ENCODE data around the gene PRRG1.
"Not testable (repeated sequence)": the region's sequence is repeated elsewhere in the genome, so short reads cannot be mapped to it uniquely, and the experiment has no call there.

The PRRG1 gene

GRCh38 chrX:37370499-37371141 is 21.5 kb downstream of the PRRG1 start:
- H3K4me3 ChIP-seq (ENCODE audit: low read depth, low read length) = no peak overlapping the region
- no peak for DNase-seq (ENCODE audit: low read depth)

- DNase-seq (ENCODE audit: low read depth) = no peak
- no peak overlapping the region for H3K4me3 ChIP-seq (ENCODE audit: low read depth, low read length)
Observed at GRCh38 chrX:37371578-37371991, 22.4 kb downstream of the PRRG1 start.

GRCh38 chrX:37378404-37378803 is 29.2 kb downstream of the PRRG1 start:
- peak; percentile 54 for DNase-seq (ENCODE audit: low read depth)
- H3K4me3 ChIP-seq (ENCODE audit: low read depth, low read length) = no peak overlapping the region

- no peak for DNase-seq (ENCODE audit: low read depth)
Observed at GRCh38 chrX:37378830-37379229, 29.7 kb downstream of the PRRG1 start.

DNA sequence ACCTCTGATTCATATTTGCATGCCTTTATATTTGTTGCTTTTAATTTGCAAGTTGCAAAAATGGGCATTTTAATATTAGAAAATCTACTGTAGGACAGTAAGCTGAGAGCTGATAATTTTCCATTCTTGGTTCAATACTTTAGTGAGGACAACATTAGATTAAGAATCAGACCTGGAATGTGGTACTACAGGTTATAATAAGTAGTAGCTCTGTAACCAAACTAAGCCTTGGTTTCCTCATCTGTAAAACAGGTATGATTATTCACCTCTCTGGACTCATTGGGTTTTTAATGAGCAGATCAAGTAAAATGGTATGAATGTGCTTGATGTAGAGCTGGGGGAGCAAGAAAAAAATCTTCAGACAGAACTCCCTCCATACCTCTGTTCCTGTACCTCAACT is 31.1 kb downstream of the PRRG1 start:
- DNase-seq (ENCODE audit: low read depth) = no peak
- H3K4me3 ChIP-seq (ENCODE audit: low read depth, low read length) = no peak overlapping the region

More at GRCh38 chrX:37378830-37379229, 29.7 kb downstream of the PRRG1 start:
- H3K4me3 ChIP-seq (ENCODE audit: low read depth, low read length) = no peak overlapping the region

GRCh38 chrX:37380924-37381323 is 31.8 kb downstream of the PRRG1 start:
- H3K4me3 ChIP-seq (ENCODE audit: low read depth, low read length) = no peak overlapping the region
- peak; percentile 45 for DNase-seq (ENCODE audit: low read depth)

- no peak for DNase-seq (ENCODE audit: low read depth)
- H3K4me3 ChIP-seq (ENCODE audit: low read depth, low read length) = no peak overlapping the region
Observed at GRCh38 chrX:37383313-37383712, 34.1 kb downstream of the PRRG1 start.

DNA sequence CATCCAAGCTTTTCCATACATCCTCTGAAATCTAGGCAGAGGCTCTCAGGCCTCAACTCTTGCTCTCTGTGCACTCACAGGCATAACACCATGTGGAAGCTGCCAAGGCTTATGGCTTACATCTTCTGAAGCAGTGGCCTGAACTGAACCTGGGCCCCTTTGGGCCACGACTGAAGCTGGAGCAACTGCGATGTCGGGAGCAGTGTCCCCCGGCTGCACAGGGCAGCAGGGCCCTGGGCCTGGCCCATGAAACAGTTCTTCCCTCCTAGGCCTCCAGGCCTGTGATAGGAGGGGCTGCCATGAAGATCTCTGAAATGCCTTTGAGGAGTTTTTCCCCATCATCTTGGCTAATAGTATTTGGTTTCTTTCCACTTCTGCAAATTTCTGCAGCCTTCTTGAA is 39.2 kb downstream of the PRRG1 start:
- no peak overlapping the region for H3K4me3 ChIP-seq (ENCODE audit: low read depth, low read length)
- no peak for DNase-seq (ENCODE audit: low read depth)

DNA sequence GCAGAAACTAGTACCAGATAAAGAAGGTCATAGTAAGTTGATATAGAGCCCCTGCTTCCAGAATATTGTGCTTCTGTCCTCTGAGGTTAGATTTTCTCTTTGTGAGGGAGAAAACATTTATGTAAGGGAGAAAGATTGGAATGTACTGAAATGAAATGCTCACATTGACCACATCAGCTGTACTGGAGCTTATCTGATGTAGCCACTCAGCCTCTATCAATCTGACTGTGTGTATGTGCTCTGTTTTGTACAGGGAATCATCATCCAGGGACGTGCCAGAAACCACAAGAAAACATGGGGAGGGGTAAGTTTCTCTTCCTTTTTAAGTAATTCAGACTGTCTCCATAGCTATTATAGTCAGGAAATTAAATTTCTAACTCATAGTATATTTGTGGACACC is 56.8 kb downstream of the PRRG1 start:
- DNase-seq (ENCODE audit: low read depth) = peak; percentile 54
- no peak overlapping the region for H3K4me3 ChIP-seq (ENCODE audit: low read depth, low read length)

DNA sequence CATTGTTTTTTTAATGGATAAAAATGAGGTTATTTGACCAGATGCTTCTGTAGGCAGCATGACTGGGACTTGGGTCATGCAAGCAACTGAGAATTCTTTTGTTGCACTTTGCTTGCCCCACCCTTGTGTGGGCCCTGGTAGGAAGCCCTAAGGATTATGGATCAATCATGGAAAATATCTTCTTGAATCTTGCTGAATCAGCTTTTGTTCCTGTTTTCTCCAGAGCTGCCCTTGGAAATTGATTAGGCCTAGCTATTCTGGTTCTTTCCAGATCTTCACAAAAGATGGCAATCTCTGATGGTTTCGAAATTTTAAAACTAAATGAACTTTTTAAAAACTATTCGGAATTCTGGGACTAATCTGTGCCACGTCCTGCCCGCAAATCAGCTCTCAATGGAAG is 58.6 kb downstream of the PRRG1 start:
- no peak overlapping the region for H3K4me3 ChIP-seq (ENCODE audit: low read depth, low read length)
- DNase-seq (ENCODE audit: low read depth) = no peak

- no peak for DNase-seq (ENCODE audit: low read depth)
Observed at GRCh38 chrX:37409278-37409677, 60.1 kb downstream of the PRRG1 start.

GRCh38 chrX:37420185-37420584 is 71.0 kb downstream of the PRRG1 start:
- peak; percentile 42 for DNase-seq (ENCODE audit: low read depth)
- H3K4me3 ChIP-seq (ENCODE audit: low read depth, low read length) = no peak overlapping the region

More at GRCh38 chrX:37409278-37409677, 60.1 kb downstream of the PRRG1 start:
- H3K4me3 ChIP-seq (ENCODE audit: low read depth, low read length) = no peak overlapping the region

- no peak overlapping the region for H3K4me3 ChIP-seq (ENCODE audit: low read depth, low read length)
- no peak for DNase-seq (ENCODE audit: low read depth)
Observed at GRCh38 chrX:37420756-37421155, 71.6 kb downstream of the PRRG1 start.

DNA sequence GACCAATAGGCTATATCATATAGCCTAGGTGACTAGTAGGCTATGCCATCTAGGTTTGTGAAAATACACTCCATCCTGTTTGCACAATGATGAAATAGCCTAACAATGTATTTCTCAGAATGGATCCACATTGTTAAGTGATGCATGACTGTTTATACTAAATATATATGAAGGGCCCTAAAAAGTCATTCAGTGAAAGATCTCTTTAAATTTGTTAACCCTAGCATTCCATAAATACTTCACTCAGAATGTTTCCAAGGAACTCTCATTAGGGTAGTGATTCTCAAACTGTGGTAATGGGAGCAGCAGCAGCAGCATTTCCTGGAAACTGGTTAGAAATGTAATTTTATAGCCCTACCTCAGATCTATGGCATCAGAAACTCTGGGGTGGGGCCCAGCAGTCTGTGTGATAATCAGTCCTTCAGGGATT is 74.9 kb downstream of the PRRG1 start:
- DNase-seq (ENCODE audit: low read depth) = peak; percentile 28
- H3K4me3 ChIP-seq (ENCODE audit: low read depth, low read length) = no peak overlapping the region

DNA sequence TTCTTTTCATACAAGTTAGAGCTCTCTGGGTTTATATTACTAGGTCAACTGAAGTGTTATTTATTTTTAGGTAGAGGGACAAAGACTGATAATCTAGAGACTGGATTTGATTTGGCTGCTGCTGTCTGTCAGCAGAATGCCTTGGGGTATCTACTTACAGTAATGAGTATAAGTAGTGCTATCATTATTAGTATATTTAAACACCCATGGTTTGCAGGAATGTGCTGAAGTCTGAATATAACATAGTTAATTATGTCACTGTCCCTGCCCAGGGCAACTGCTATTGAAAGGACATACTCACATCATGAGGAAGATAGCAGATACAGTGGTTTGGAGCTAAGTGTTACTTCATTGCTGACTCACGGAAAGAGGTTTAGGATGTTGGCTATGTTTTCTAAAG is 76.2 kb downstream of the PRRG1 start:
- no peak for DNase-seq (ENCODE audit: low read depth)
- no peak overlapping the region for H3K4me3 ChIP-seq (ENCODE audit: low read depth, low read length)

DNA sequence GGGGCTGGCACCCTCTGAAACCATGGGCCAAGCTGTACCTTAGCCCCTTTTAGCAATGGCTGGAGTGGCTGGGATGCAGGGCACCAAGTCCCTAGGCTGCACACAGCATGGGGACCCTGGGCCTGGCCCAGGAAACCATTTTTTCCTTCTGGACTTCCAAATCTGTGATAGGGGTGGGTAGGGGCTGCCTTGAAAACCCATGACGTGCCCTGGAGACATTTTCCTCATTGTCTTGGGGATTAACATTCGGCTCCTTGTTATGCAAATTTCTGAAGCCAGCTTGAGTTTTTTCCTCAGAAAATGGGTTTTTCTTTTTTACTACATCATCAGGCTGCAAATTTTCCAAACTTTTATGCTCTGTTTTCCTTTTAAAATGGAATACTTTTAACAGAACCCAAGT is 79.8 kb downstream of the PRRG1 start:
- H3K4me3 ChIP-seq (ENCODE audit: low read depth, low read length); DNase-seq (ENCODE audit: low read depth): not testable (repeated sequence)

DNA sequence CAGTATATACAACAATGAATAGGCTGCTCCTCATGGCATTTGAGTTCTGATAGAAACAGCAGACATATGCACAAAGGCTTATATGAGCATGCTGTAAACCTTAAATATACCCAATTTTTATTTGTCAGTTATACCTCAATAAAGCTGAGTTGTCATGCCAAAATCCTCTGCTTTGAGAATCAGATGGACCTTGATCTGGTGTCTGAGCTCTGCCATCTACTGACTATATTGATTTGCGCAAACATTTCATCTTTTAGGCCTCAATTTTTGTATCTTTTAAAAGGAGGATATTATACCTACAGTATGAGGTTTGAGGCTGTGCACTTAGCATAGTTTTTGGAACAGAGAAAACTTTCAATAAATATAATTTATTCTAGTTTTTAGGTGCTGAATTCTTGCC is 85.2 kb downstream of the PRRG1 start:
- H3K4me3 ChIP-seq (ENCODE audit: low read depth, low read length) = no peak overlapping the region
- DNase-seq (ENCODE audit: low read depth) = no peak

GRCh38 chrX:37437160-37437559 is 88.0 kb downstream of the PRRG1 start:
- no peak overlapping the region for H3K4me3 ChIP-seq (ENCODE audit: low read depth, low read length)
- DNase-seq (ENCODE audit: low read depth) = no peak

GRCh38 chrX:37441377-37441776 is 92.2 kb downstream of the PRRG1 start:
- DNase-seq (ENCODE audit: low read depth) = no peak
- no peak overlapping the region for H3K4me3 ChIP-seq (ENCODE audit: low read depth, low read length)

- no peak overlapping the region for H3K4me3 ChIP-seq (ENCODE audit: low read depth, low read length)
- no peak for DNase-seq (ENCODE audit: low read depth)
Observed at GRCh38 chrX:37445182-37445581, 96.0 kb downstream of the PRRG1 start.

DNA sequence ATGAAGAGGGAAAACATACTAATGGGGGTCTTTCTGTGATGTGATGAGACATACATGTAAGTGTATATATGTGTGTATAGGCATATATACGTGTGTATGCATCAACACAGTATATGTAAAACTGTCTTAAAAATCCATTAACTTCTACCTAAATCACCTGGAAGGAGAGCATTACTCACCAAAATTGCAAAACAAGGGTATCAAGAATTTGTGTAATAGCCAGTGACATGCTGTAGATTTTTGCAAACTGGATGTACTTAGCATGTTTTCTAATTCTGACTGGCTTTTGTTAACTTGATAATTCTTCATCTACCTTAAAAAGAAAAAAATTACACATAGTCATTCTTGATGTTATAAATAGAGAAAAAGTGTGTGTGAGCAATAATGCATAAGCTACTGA is 104.7 kb downstream of the PRRG1 start:
- H3K4me3 ChIP-seq (ENCODE audit: low read depth, low read length) = no peak overlapping the region
- DNase-seq (ENCODE audit: low read depth) = no peak

Measured in skeletal muscle cell (primary cell).